Tibial nerve (tissue), 4 donors: ENCODE measurements around the gene PSKH1. TPM values are rescaled to one million over a fixed set of nuclear protein-coding genes. Genes with fewer than 3 reads are reported as not detected.

Source experiments
- DNase-seq, 2 donors: peaks; one replicate each; pipeline ENCODE4 v3.0.0-alpha.2; 2019; ENCODE audit warnings: low spot score in 2 of 2
- H3K27ac ChIP-seq, 4 donors: fragments of 200-600 bp; sonication (generic) in 3 of 4; one replicate each; pipeline ENCODE4 v1.5.1; 2017 to 2019; ENCODE audit warnings: mild to moderate bottlenecking in 1 of 4
- H3K27me3 ChIP-seq, 2 donors: fragments of 200-600 bp; sonication (generic) in 1 of 2; one replicate each; pipeline versions ENCODE4 v1.5.1 to v1.6.0; 2017 to 2019
- H3K36me3 ChIP-seq, 3 donors: fragments of 200-600 bp; sonication (generic); one replicate each; pipeline ENCODE4 v1.5.1; 2018 to 2019
- H3K4me1 ChIP-seq, 4 donors: fragments of 200-600 bp; sonication (generic) in 3 of 4; one replicate each; pipeline ENCODE4 v1.5.1; 2017 to 2019
- H3K4me3 ChIP-seq, 4 donors: fragments of 200-600 bp; sonication (generic) in 3 of 4; one replicate each; pipeline ENCODE4 v1.5.1; 2017 to 2019; ENCODE audit warnings: mild to moderate bottlenecking in 1 of 4, moderate library complexity in 1 of 4
- H3K9me3 ChIP-seq, 4 donors: fragments of 200-600 bp; sonication (generic) in 3 of 4; one replicate each; pipeline ENCODE4 v1.5.1; 2017 to 2019
- CTCF ChIP-seq, 5 experiments: fragments of 200-600 bp in 3 of 5; fragments of 450-650 bp in 2 of 5; sonication (generic) in 3 of 5; IDR thresholded peaks; one replicate each; pipeline ENCODE4 v1.5.1; 2016 to 2019; ENCODE audit warnings: antibody characterized with exemption in 5 of 5, mild to moderate bottlenecking in 3 of 5, moderate library complexity in 2 of 5
- EP300 ChIP-seq, 2 donors: sonication (generic); formaldehyde crosslinking; IDR thresholded peaks; one replicate each; pipeline ENCODE4 v1.6.1; 2017; ENCODE audit warnings: antibody characterized with exemption in 2 of 2, mild to moderate bottlenecking in 1 of 2
- POLR2A ChIP-seq, 2 donors: fragments of 450-650 bp; IDR thresholded peaks; one replicate each; pipeline ENCODE4 v1.6.1; 2017; ENCODE audit warnings: antibody characterized with exemption in 2 of 2, mild to moderate bottlenecking in 2 of 2, moderate library complexity in 2 of 2
- WGBS, 2 donors: methylation state at CpG; one replicate each; pipeline ENCODE4 v1.1.5; 2018; 5-methylcytosine and 5-hydroxymethylcytosine counted together
- total RNA-seq, 4 donors: library from RNA; depleted of rRNA; stranded (reverse); fragments of >200 nt; gene quantifications; one replicate each; pipeline ENCODE4 v1.1.0, GENCODE V29; 2016

PSKH1 gene
- total RNA-seq, 4 donors from 2014 or later, result 22.2 to 30.8 (median 24.2) TPM

DNA sequence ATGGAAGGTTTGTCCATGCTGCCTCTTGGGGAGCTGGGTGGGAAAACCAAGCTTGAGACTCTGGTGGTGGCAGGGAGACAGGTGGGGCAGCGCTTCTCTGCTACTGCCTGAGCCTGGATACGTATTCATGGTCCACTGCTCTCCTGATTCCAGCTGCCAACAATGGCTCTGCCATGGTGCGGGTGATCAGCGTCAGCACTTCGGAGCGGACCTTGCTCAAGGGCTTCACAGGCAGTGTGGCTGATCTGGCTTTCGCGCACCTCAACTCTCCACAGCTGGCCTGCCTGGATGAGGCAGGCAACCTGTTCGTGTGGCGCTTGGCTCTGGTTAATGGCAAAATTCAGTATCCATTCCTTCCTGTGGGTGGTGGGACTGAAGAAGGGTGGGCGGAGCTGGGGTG, 16.0 kb upstream of the PSKH1 start:
- H3K36me3 ChIP-seq, result peaks cover 4 to 65% (median 46%) of the 10 kb centered on the region in 3 donors
- no peak overlapping the region for H3K4me3 ChIP-seq
- TF ChIP-seq CTCF (IDR thresholded peaks at IDR 0.05) (no peak), EP300 (IDR thresholded peaks at IDR 0.05) (no peak), POLR2A (IDR thresholded peaks at IDR 0.05) (no peak)
- H3K27ac ChIP-seq, result no peak overlapping the region
- H3K4me1 ChIP-seq, result peaks cover 0 to 39% (median 22%) of the 10 kb centered on the region in 4 donors
- H3K27me3 ChIP-seq, result no peaks in the 10 kb centered on the region
- WGBS, 2 donors, result 94 to 97% methylated on average over 11 of the region's 11 CpGs
- DNase-seq, result no peak
- H3K9me3 ChIP-seq, result no peaks in the 10 kb centered on the region

DNA sequence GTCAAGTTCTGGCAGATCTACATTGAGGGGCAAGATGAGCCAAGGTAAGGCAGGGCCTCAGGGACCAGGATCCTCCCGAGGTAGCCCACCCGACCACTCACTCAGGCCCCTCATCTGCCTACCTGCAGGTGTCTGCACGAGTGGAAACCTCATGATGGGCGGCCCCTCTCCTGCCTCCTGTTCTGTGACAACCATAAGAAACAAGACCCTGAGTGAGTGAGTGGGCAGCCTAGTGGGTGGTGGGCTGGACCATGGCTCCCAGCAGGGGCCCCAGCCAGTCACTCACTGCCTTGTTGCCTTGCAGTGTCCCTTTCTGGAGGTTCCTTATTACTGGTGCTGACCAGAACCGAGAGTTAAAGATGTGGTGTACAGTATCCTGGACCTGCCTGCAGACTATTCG, 14.8 kb upstream of the PSKH1 start:
- no peak for TF ChIP-seq POLR2A (IDR thresholded peaks at IDR 0.05)
- no peak for TF ChIP-seq CTCF (IDR thresholded peaks at IDR 0.05)
- TF ChIP-seq EP300 (IDR thresholded peaks at IDR 0.05), result no peak
- Histone ChIP-seq H3K27ac (no peak overlapping the region), H3K4me3 (no peak overlapping the region), H3K4me1 (peaks cover 0 to 32% (median 19%) of the 10 kb centered on the region in 4 donors), H3K36me3 (peaks cover 4 to 77% (median 49%) of the 10 kb centered on the region in 3 donors), H3K9me3 (no peaks in the 10 kb centered on the region), H3K27me3 (no peaks in the 10 kb centered on the region)
- DNase-seq, result no peak
- 88 to 95% methylated on average over 2 to 6 of the region's 6 CpGs for WGBS, 2 donors

DNA sequence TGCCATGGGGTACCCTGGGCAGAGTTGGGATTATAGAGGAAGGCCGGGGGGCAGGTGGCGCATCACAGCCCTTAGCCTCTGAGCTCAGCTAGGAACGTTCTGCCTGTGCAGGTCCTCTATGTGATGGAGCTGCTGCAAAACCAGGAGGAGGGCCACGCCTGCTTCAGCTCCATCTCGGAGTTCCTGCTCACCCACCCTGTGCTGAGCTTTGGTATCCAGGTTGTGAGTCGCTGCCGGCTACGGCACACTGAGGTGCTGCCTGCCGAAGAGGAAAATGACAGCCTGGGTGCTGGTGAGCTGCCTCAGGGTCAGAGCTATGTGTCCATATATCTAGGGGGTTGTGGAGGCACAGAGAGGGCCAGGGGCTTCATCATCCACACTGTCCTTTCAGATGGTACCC, 14.2 kb upstream of the PSKH1 start:
- WGBS, 2 donors, result 84 to 94% methylated on average over 7 to 9 of the region's 9 CpGs
- H3K4me1 ChIP-seq, result peaks cover 0 to 30% (median 15%) of the 10 kb centered on the region in 4 donors
- no peak for TF ChIP-seq POLR2A (IDR thresholded peaks at IDR 0.05)
- TF ChIP-seq CTCF (IDR thresholded peaks at IDR 0.05), result no peak
- TF ChIP-seq EP300 (IDR thresholded peaks at IDR 0.05), result no peak
- no peak for DNase-seq
- H3K27me3 ChIP-seq, result no peaks in the 10 kb centered on the region
- H3K4me3 ChIP-seq, result no peak overlapping the region
- no peaks in the 10 kb centered on the region for H3K9me3 ChIP-seq
- peaks cover 4 to 83% (median 49%) of the 10 kb centered on the region in 3 donors for H3K36me3 ChIP-seq
- no peak overlapping the region for H3K27ac ChIP-seq

DNA sequence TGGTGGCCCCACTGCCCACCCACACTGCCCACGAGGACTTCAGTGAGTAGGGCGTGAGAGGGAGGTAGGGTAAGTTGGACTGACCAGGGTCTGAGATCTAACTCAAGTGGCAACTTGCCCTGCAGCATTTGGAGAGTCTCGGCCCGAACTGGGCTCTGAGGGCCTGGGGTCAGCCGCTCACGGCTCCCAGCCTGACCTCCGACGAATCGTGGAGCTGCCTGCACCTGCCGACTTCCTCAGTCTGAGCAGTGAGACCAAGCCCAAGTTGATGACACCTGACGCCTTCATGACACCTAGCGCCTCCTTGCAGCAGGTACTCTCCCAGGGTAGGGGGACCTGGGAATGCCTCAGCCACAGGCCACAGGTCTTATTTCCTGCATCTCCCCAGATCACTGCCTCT, 13.6 kb upstream of the PSKH1 start:
- no peak overlapping the region for H3K27ac ChIP-seq
- WGBS, 2 donors, result 86 to 87% methylated on average over 5 to 9 of the region's 12 CpGs
- TF ChIP-seq EP300 (IDR thresholded peaks at IDR 0.05) (no peak), CTCF (IDR thresholded peaks at IDR 0.05) (no peak), POLR2A (IDR thresholded peaks at IDR 0.05) (no peak)
- no peak for DNase-seq
- H3K9me3 ChIP-seq, result no peaks in the 10 kb centered on the region
- H3K4me3 ChIP-seq, result no peak overlapping the region
- peaks cover 4 to 87% (median 49%) of the 10 kb centered on the region in 3 donors for H3K36me3 ChIP-seq
- peaks cover 0 to 30% (median 11%) of the 10 kb centered on the region in 4 donors for H3K4me1 ChIP-seq
- H3K27me3 ChIP-seq, result no peaks in the 10 kb centered on the region

- no peak for DNase-seq
- 87 to 90% methylated on average over 3 to 5 of the region's 5 CpGs for WGBS, 2 donors
- no peak for TF ChIP-seq EP300 (IDR thresholded peaks at IDR 0.05)
- TF ChIP-seq POLR2A (IDR thresholded peaks at IDR 0.05), result no peak
- TF ChIP-seq CTCF (IDR thresholded peaks at IDR 0.05), result no peak
- H3K27ac ChIP-seq, result no peak overlapping the region
- H3K36me3 ChIP-seq, result peaks cover 4 to 87% (median 49%) of the 10 kb centered on the region in 3 donors
- H3K4me3 ChIP-seq, result no peak overlapping the region
- peaks cover 0 to 30% (median 10%) of the 10 kb centered on the region in 4 donors for H3K4me1 ChIP-seq
- H3K27me3 ChIP-seq, result no peaks in the 10 kb centered on the region
- H3K9me3 ChIP-seq, result no peaks in the 10 kb centered on the region
Observed at GRCh38 chr16:67879936-67880335, 13.1 kb upstream of the PSKH1 start.
